ENCODE measurements around the gene VTCN1.

Gene VTCN1

DNA sequence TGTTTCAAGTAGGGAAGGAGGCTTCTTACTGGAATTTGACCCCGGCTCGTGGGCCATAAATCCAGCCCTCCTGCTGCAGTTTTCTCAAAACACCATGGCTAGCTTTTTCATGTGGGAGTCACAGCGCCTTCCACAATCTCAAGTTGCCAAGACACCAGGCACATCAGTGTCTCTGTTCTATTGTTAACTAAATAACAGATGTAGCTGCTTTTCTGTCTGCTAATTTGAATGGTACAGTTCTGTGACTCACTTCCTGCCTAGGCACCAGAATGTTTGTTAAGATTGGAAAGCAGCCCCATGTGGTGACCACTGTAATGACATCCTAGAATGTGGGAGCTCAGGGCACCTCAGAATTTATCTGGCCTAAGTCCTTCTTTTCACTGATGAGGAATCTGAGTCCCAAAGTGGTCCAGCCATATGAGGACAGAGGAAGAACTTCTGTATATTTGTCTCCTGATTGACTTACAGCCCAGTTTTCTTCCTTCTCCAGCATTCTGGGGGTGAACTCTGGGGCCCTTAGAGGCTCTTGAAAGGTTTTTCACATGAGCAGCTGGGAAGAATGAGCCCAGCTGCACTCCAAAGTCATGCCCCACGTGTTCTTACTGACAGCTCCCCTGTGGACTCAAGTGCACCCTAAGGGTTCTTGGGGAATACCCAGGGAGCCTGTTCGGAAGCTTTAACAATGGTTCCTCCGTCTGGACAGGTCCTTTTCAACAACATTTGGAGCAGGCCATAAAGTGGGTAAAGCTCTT lies 116.7 kb downstream of the VTCN1 start:
- in situ Hi-C loops (cut with HindIII; ENCODE audit: low sequenced_read_pairs): no loop called here
- peak; percentile 51 for TF ChIP-seq CTCF (IDR thresholded peaks at IDR 0.05; ENCODE audit: low read depth, low read length, missing control alignments)
- H3K4me3 ChIP-seq (ENCODE audit: low read depth, low read length): no peak overlapping the region
- DNase-seq (ENCODE audit: low read depth): peak; percentile 79
